PC-9 (cell line): Measurements from ENCODE around the gene RIPK4. TPM values are rescaled to one million over a fixed set of nuclear protein-coding genes. Genes with fewer than 3 reads are reported as not detected.
A peak's percentile ranks its signal among the peaks of the same experiment; 100 is the strongest.

ENCODE experiments used
- BruUV-seq: library from RNA; stranded (reverse); fragments of 400-500 nt; replicated peaks from 2 replicates; lab custom pipeline; 2021; lab: Mats Ljungman, UMichigan
- CTCF ChIA-PET: fragments of 300-600 bp; sonication (Branson Sonifier 250); formaldehyde crosslinking; loops from one replicate; lab custom pipeline; 2022; ENCODE audit warnings: antibody characterized with exemption; lab: Charles Lee
- POLR2A ChIA-PET: fragments of 300-600 bp; sonication (Branson Sonifier 250); formaldehyde crosslinking; loops from one replicate; lab custom pipeline; 2022; ENCODE audit warnings: antibody characterized with exemption; ENCODE audit not compliant: unreplicated experiment; lab: Charles Lee
- DNase-seq, 2 experiments: peaks; one replicate each; pipeline versions ENCODE4 v3.0.0 to v3.0.0-alpha.2; 2015 to 2022; ENCODE audit warnings: mixed read lengths in 1 of 2
- H2AFZ ChIP-seq: fragments of 200-600 bp; sonication (generic); 2 replicates; pipeline ENCODE4 v1.8.1; 2017; ENCODE audit warnings: antibody characterized with exemption
- H3F3A ChIP-seq: fragments of 200-600 bp; sonication (generic); 2 replicates; pipeline ENCODE4 v1.8.1; 2017; ENCODE audit warnings: antibody characterized with exemption, mild to moderate bottlenecking, low read depth; ENCODE audit not compliant: insufficient read depth
- H3K27ac ChIP-seq: fragments of 200-600 bp; sonication (generic); 2 replicates; pipeline ENCODE4 v1.6.1; 2016; ENCODE audit warnings: mixed run types
- H3K27me3 ChIP-seq: fragments of 200-600 bp; sonication (generic); 2 replicates; pipeline ENCODE4 v1.6.1; 2016; ENCODE audit warnings: low read depth, mixed run types; ENCODE audit not compliant: insufficient read depth
- H3K36me3 ChIP-seq: fragments of 200-600 bp; sonication (generic); 2 replicates; pipeline ENCODE4 v1.6.1; 2016; ENCODE audit warnings: low read depth, mixed run types
- H3K4me1 ChIP-seq: fragments of 200-600 bp; sonication (generic); replicated peaks from 2 replicates; pipeline ENCODE4 v1.6.1; 2016; ENCODE audit warnings: mixed run types; ENCODE audit not compliant: insufficient read depth
- H3K4me2 ChIP-seq: fragments of 200-600 bp; sonication (generic); 2 replicates; pipeline ENCODE4 v1.6.1; 2017; ENCODE audit warnings: mixed run types
- H3K4me3 ChIP-seq: fragments of 200-600 bp; sonication (generic); 2 replicates; pipeline ENCODE4 v1.6.1; 2016; ENCODE audit warnings: mixed run types
- H3K79me2 ChIP-seq: fragments of 200-600 bp; sonication (generic); 2 replicates; pipeline ENCODE4 v1.6.1; 2017; ENCODE audit warnings: low read depth, mixed run types
- H3K9me2 ChIP-seq: fragments of 200-600 bp; sonication (generic); 2 replicates; pipeline ENCODE4 v1.8.1; 2017; ENCODE audit warnings: mild to moderate bottlenecking; ENCODE audit not compliant: insufficient read depth
- H3K9me3 ChIP-seq: fragments of 200-600 bp; sonication (generic); 2 replicates; pipeline ENCODE4 v1.8.1; 2016; ENCODE audit warnings: low read depth; ENCODE audit not compliant: insufficient read depth
- H4K20me1 ChIP-seq: fragments of 200-600 bp; sonication (generic); 2 replicates; pipeline ENCODE4 v1.8.1; 2017; ENCODE audit not compliant: insufficient read depth
- CTCF ChIP-seq: fragments of 200-600 bp; sonication (generic); conservative IDR thresholded peaks from 2 replicates; pipeline ENCODE4 v1.6.1; 2017; ENCODE audit warnings: mixed run types, antibody characterized with exemption, mild to moderate bottlenecking, moderate library complexity
- EZH2 ChIP-seq: fragments of 200-600 bp; sonication (generic); IDR thresholded peaks from 2 replicates; pipeline ENCODE4 v1.8.0; 2017; ENCODE audit warnings: antibody characterized with exemption, low read depth
- intact Hi-C: fragments of 100-400 bp; cut with micrococcal nuclease; formaldehyde crosslinking; loops from one replicate; pipeline ENCODE4 v1.10.0; 2022; ENCODE audit not compliant: unreplicated experiment
- total RNA-seq: library from RNA; stranded (reverse); gene quantifications from 2 replicates; pipeline ENCODE4 v1.2.3, GENCODE V29; 2021

Gene RIPK4
- total RNA-seq, 1 experiment from 2014 or later, result 30.1 TPM

DNA sequence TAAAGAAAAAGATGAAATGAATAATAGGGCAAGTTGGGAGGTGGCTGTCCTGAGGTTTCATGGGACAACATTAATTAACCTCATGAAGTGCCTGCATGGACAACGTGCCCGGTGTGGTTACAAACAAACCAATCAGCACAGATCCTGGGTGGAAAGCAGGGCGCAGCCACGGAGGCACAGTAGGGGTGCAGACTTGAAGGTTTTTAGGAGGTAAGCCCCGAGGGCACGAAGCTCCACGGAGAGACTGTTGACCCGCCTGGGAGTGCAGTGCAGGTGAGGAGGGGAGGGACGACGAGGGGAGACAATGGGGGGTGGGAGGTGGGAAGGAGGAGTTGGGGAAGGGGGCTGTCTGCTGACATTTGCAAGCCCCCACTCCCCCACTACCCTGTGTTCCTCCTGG, 2.3 kb upstream of the RIPK4 start:
- H3F3A ChIP-seq, result peaks cover 28% of the 10 kb centered on the region
- no peaks in the 10 kb centered on the region for H3K9me3 ChIP-seq
- no peak overlapping the region for H2AFZ ChIP-seq
- H3K27ac ChIP-seq, result peak overlapping the region; percentile 99
- H3K79me2 ChIP-seq, result peaks cover 47% of the 10 kb centered on the region
- H3K4me3 ChIP-seq, result peak overlapping the region; percentile 100
- TF ChIP-seq CTCF (no peak), EZH2 (no peak)
- no peaks in the 10 kb centered on the region for H3K9me2 ChIP-seq
- DNase-seq, result no peak
- no TSS peak for BruUV-seq
- POLR2A ChIA-PET, result no interaction called here
- H3K27me3 ChIP-seq, result no peaks in the 10 kb centered on the region
- peaks cover 26% of the 10 kb centered on the region for H4K20me1 ChIP-seq
- H3K4me1 ChIP-seq, result peaks cover 13% of the 10 kb centered on the region
- intact Hi-C loops, result loop anchor here (2.0 kb wide), 1 partner anchor 156 kb away; no protein-coding TSS in a partner anchor
- peaks cover 20% of the 10 kb centered on the region for H3K36me3 ChIP-seq
- peak overlapping the region; percentile 96 for H3K4me2 ChIP-seq
- CTCF ChIA-PET, result no interaction called here

DNA sequence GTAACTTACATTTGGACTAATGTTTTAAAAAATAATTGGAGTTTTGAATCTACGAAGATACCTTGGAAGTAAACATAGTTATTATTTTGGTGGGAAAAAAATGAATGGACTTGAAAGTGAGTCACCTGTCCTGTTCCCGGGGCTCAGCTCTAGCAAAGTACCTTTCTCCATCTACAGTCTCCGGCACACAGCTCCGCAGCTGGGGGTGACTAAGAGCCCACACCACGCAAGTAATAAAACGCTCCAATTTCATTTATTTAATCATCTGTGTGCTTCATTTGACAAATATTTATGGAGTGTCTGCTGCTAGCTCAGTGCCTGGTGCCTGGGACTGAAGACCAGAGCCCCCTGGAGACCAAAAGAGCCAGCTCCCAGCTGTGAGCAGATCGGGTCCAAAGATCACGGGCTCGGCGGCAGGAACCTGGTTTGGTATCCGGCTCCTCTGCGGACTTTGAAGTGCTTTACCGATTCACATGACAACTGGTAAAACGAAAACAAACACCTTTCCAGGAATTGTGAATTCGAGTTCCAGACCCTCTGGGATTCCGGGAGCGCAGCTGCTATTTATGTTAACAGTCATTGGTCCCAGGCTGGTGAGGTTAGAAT, 1.7 kb upstream of the RIPK4 start:
- Histone ChIP-seq H3K27me3 (no peaks in the 10 kb centered on the region), H3K9me3 (no peaks in the 10 kb centered on the region), H4K20me1 (peaks cover 32% of the 10 kb centered on the region), H3K9me2 (no peaks in the 10 kb centered on the region), H3K4me1 (peaks cover 12% of the 10 kb centered on the region), H3K4me2 (peak overlapping the region; percentile 96), H3K4me3 (peak overlapping the region; percentile 100), H3K36me3 (peaks cover 24% of the 10 kb centered on the region), H3F3A (peaks cover 34% of the 10 kb centered on the region), H3K27ac (peak overlapping the region; percentile 99), H2AFZ (no peak overlapping the region), H3K79me2 (peaks cover 52% of the 10 kb centered on the region)
- CTCF ChIA-PET, result interaction anchor here (0.7 kb wide), 1 partner anchor 104 kb away, joined by 3 read pairs; no protein-coding TSS in a partner anchor
- DNase-seq, result peak; percentile 28 to 80
- POLR2A ChIA-PET, result interaction anchor here (0.5 to 0.9 kb wide), 2 partner anchors 84 to 133 kb away, joined by 3 to 31 read pairs; no protein-coding TSS in a partner anchor
- TF ChIP-seq CTCF, result no peak; the same call in 1 of the 2 replicates
- no peak for TF ChIP-seq EZH2
- intact Hi-C loops, result loop anchor here (1.0 to 2.0 kb wide), 2 partner anchors 15 to 156 kb away; no protein-coding TSS in a partner anchor
- no TSS peak for BruUV-seq

- Histone ChIP-seq H3K4me1 (peaks cover 12% of the 10 kb centered on the region), H4K20me1 (peaks cover 39% of the 10 kb centered on the region), H3K27ac (peak overlapping the region; percentile 99), H3K79me2 (peaks cover 60% of the 10 kb centered on the region), H3K9me2 (no peaks in the 10 kb centered on the region), H3F3A (peaks cover 41% of the 10 kb centered on the region), H3K4me3 (peak overlapping the region; percentile 100), H3K27me3 (no peaks in the 10 kb centered on the region), H3K9me3 (no peaks in the 10 kb centered on the region), H3K36me3 (peaks cover 31% of the 10 kb centered on the region), H2AFZ (no peak overlapping the region), H3K4me2 (peak overlapping the region; percentile 96)
- BruUV-seq, result no TSS peak
- POLR2A ChIA-PET, result interaction anchor here (0.5 to 0.9 kb wide), 11 partner anchors 16 to 513 kb away, joined by 3 to 31 read pairs (median 9); no protein-coding TSS in a partner anchor
- CTCF ChIA-PET, result interaction anchor here (0.7 kb wide), 1 partner anchor 103 kb away, joined by 3 read pairs; no protein-coding TSS in a partner anchor
- DNase-seq, result peak in 1 of 2 experiments; percentile 78
- no peak for TF ChIP-seq EZH2
- no peak for TF ChIP-seq CTCF
- intact Hi-C loops, result loop anchor here (1.0 to 2.0 kb wide), 4 partner anchors 15 to 155 kb away; no protein-coding TSS in a partner anchor
Observed at GRCh38 chr21:41767606-41768436, 969 bp upstream of the RIPK4 start.
